Measurements from ENCODE around the gene SCARB2.

Gene SCARB2

GRCh38 chr4:76224171-76224570 is 10.5 kb upstream of the SCARB2 start:
- ATAC-seq: no peak

- no peak for ATAC-seq
Observed at GRCh38 chr4:76219299-76220055, 5.9 kb upstream of the SCARB2 start.

GRCh38 chr4:76216975-76217814 is 3.6 kb upstream of the SCARB2 start:
- ATAC-seq: no peak

- ATAC-seq: no peak
Observed at GRCh38 chr4:76216524-76216923, 2.9 kb upstream of the SCARB2 start.

GRCh38 chr4:76215077-76215476 is 1.5 kb upstream of the SCARB2 start:
- no peak for ATAC-seq

GRCh38 chr4:76214177-76214675 is 602 bp upstream of the SCARB2 start:
- ATAC-seq: peak in 1 of 2 donors; percentile 1

GRCh38 chr4:76212851-76213414 is 691 bp downstream of the SCARB2 start:
- ATAC-seq: peak in 1 of 2 donors; percentile 9

- ATAC-seq: no peak
Observed at GRCh38 chr4:76211769-76212708, 1.6 kb downstream of the SCARB2 start.

GRCh38 chr4:76210452-76210851 is 3.2 kb downstream of the SCARB2 start:
- ATAC-seq: no peak

- no peak for ATAC-seq
Observed at GRCh38 chr4:76209881-76210280, 3.7 kb downstream of the SCARB2 start.

GRCh38 chr4:76208005-76208765 is 5.4 kb downstream of the SCARB2 start:
- no peak for ATAC-seq

GRCh38 chr4:76207549-76207948 is 6.1 kb downstream of the SCARB2 start:
- no peak for ATAC-seq

- ATAC-seq: no peak
Observed at GRCh38 chr4:76206222-76206942, 7.2 kb downstream of the SCARB2 start.

- no peak for ATAC-seq
Observed at GRCh38 chr4:76205476-76205875, 8.1 kb downstream of the SCARB2 start.

- no peak for ATAC-seq
Observed at GRCh38 chr4:76204936-76205335, 8.7 kb downstream of the SCARB2 start.

- ATAC-seq: no peak
Observed at GRCh38 chr4:76203541-76203940, 10.1 kb downstream of the SCARB2 start.

GRCh38 chr4:76201276-76201675 is 12.3 kb downstream of the SCARB2 start:
- ATAC-seq: no peak

- ATAC-seq: peak in 1 of 2 donors; percentile 49
Observed at GRCh38 chr4:76200771-76201231, 12.8 kb downstream of the SCARB2 start.

GRCh38 chr4:76199664-76200211 is 13.9 kb downstream of the SCARB2 start:
- peak; percentile 30 to 64 for ATAC-seq

Data from activated CD4-positive, CD25-positive, alpha-beta regulatory T cell treated with anti-CD3 and anti-CD28 coated beads, Interleukin-2, amount 50 U/mL, for 24 hours (primary cell).